IMR-90 (cell line): ENCODE data around the gene EPOP. TPM values are rescaled to one million over a fixed set of nuclear protein-coding genes. Genes with fewer than 3 reads are reported as not detected.
A peak's percentile ranks its signal among the peaks of the same experiment; 100 is the strongest.

ENCODE experiments used
- ATAC-seq: fragments of 200-7000 bp; cut with Tn5 transposase; 2 replicates; pipeline ENCODE4 v1.9.1; 2020; ENCODE audit warnings: low read depth, mild to moderate bottlenecking, moderate library complexity
- BruUV-seq: library from RNA; stranded (reverse); fragments of 400-500 nt; replicated peaks from 2 replicates; lab custom pipeline; 2021; lab: Mats Ljungman, UMichigan
- CTCF ChIA-PET: fragments of 300-600 bp; formaldehyde crosslinking; extraction: SDS; loops from one replicate; lab custom pipeline; 2021; ENCODE audit warnings: antibody characterized with exemption; lab: Yijun Ruan, JAX
- POLR2A ChIA-PET: fragments of 300-600 bp; sonication (Branson Sonifier 250); formaldehyde crosslinking; loops from one replicate; lab custom pipeline; 2022; ENCODE audit warnings: antibody characterized with exemption; ENCODE audit not compliant: unreplicated experiment; lab: Charles Lee
- DNase-seq: peaks from one replicate; pipeline ENCODE4 v3.0.0; 2013
- H2AFZ ChIP-seq: replicated peaks from 2 replicates; pipeline ENCODE3; 2013; ENCODE audit warnings: low read length, mild to moderate bottlenecking; ENCODE audit not compliant: poor library complexity
- H2AK5ac ChIP-seq: 2 replicates; pipeline ENCODE4 v1.6.1; 2013; ENCODE audit warnings: low read depth, low read length, inconsistent platforms
- H2AK9ac ChIP-seq: replicated peaks from 2 replicates; pipeline ENCODE3; 2013; ENCODE audit warnings: mild to moderate bottlenecking, low read depth, low read length, moderate library complexity; ENCODE audit not compliant: poor library complexity
- H2BK120ac ChIP-seq: 2 replicates; pipeline ENCODE4 v1.6.1; 2013; ENCODE audit warnings: low read depth, low read length, inconsistent platforms
- H2BK15ac ChIP-seq: 3 replicates; pipeline ENCODE4 v1.6.1; 2013; ENCODE audit warnings: low read depth, low read length, inconsistent platforms
- H2BK20ac ChIP-seq: 2 replicates; pipeline ENCODE4 v1.6.1; 2013; ENCODE audit warnings: low read depth, mild to moderate bottlenecking, inconsistent platforms, low read length, moderate library complexity
- H2BK5ac ChIP-seq: 2 replicates; pipeline ENCODE4 v1.6.1; 2013; ENCODE audit warnings: mild to moderate bottlenecking, low read depth, low read length, inconsistent platforms; ENCODE audit not compliant: poor library complexity, severe bottlenecking
- H3K14ac ChIP-seq: replicated peaks from 2 replicates; pipeline ENCODE4 v1.6.1; 2013; ENCODE audit warnings: low read depth, low read length, inconsistent platforms
- H3K18ac ChIP-seq: 2 replicates; pipeline ENCODE4 v1.6.1; 2013; ENCODE audit warnings: low read depth, low read length, control low read depth
- H3K23ac ChIP-seq: 2 replicates; pipeline ENCODE4 v1.6.1; 2013; ENCODE audit warnings: low read depth, low read length, inconsistent platforms
- H3K27ac ChIP-seq: 2 replicates; pipeline ENCODE4 v1.5.1; 2013; ENCODE audit warnings: mild to moderate bottlenecking, control low read depth, low read length; ENCODE audit not compliant: insufficient read depth
- H3K27me3 ChIP-seq: 2 replicates; pipeline ENCODE4 v1.6.1; 2013; ENCODE audit warnings: low read length; ENCODE audit not compliant: control insufficient read depth, insufficient read depth
- H3K36me3 ChIP-seq: 2 replicates; pipeline ENCODE4 v1.6.1; 2013; ENCODE audit warnings: low read length, mixed read lengths; ENCODE audit not compliant: control insufficient read depth, insufficient read depth
- H3K4ac ChIP-seq: 2 replicates; pipeline ENCODE4 v1.6.1; 2013; ENCODE audit warnings: low read depth, low read length, inconsistent platforms
- H3K4me1 ChIP-seq: 2 replicates; pipeline ENCODE4 v1.6.1; 2013; ENCODE audit warnings: low read length, mixed read lengths; ENCODE audit not compliant: control insufficient read depth, insufficient read depth
- H3K4me2 ChIP-seq: 2 replicates; pipeline ENCODE4 v1.6.1; 2013; ENCODE audit warnings: low read depth, mild to moderate bottlenecking, control low read depth, low read length, moderate library complexity
- H3K4me3 ChIP-seq: 2 replicates; pipeline ENCODE4 v1.5.1; 2013; ENCODE audit warnings: low read depth, mild to moderate bottlenecking, control low read depth, low read length, moderate library complexity; ENCODE audit not compliant: insufficient read depth
- H3K56ac ChIP-seq: 2 replicates; pipeline ENCODE4 v1.6.1; 2013; ENCODE audit warnings: low read length, inconsistent platforms; ENCODE audit not compliant: insufficient read depth; ENCODE audit errors: extremely low read depth
- H3K79me1 ChIP-seq, 2 experiments: 2 replicates each; pipeline ENCODE4 v1.6.1; 2013; ENCODE audit warnings: low read length in 2 of 2, inconsistent platforms in 1 of 2, low read depth in 1 of 2
- H3K9ac ChIP-seq: 2 replicates; pipeline ENCODE4 v1.6.1; 2013; ENCODE audit warnings: low read depth, low read length, control low read depth
- H3K9me1 ChIP-seq: 2 replicates; pipeline ENCODE4 v1.6.1; 2013; ENCODE audit warnings: low read length, inconsistent platforms; ENCODE audit not compliant: insufficient read depth
- H3K9me3 ChIP-seq: 2 replicates; pipeline ENCODE4 v1.6.1; 2013; ENCODE audit warnings: low read length; ENCODE audit not compliant: control insufficient read depth, insufficient read depth
- H4K20me1 ChIP-seq: 2 replicates; pipeline ENCODE4 v1.6.1; 2013; ENCODE audit warnings: low read length, inconsistent platforms; ENCODE audit not compliant: insufficient read depth
- H4K5ac ChIP-seq: 2 replicates; pipeline ENCODE4 v1.6.1; 2013; ENCODE audit warnings: mild to moderate bottlenecking, low read depth, low read length, control low read depth
- H4K8ac ChIP-seq, 2 experiments: 2 replicates each; pipeline ENCODE4 v1.6.1; 2013; ENCODE audit warnings: low read depth in 2 of 2, low read length in 2 of 2, control low read depth in 1 of 2, inconsistent platforms in 1 of 2
- H4K91ac ChIP-seq: 2 replicates; pipeline ENCODE4 v1.6.1; 2013; ENCODE audit warnings: low read depth, low read length, inconsistent platforms; ENCODE audit not compliant: insufficient read depth
- CHD1 ChIP-seq: IDR thresholded peaks from 2 replicates; pipeline ENCODE4 v1.6.1; 2012; ENCODE audit warnings: low read depth, low read length, improper control_type of control experiment
- ELK1 ChIP-seq: fragments of 150-350 bp; IDR thresholded peaks from 2 replicates; pipeline ENCODE4 v1.6.1; 2016; ENCODE audit warnings: low read depth, mild to moderate bottlenecking, low read length, moderate library complexity, borderline replicate concordance
- NFE2L2 ChIP-seq: fragments of 150-350 bp; IDR thresholded peaks from 2 replicates; pipeline ENCODE4 v1.6.1; 2016; ENCODE audit warnings: low read depth, mild to moderate bottlenecking, low read length
- SMC3 ChIP-seq: fragments of 150-350 bp; IDR thresholded peaks from 2 replicates; pipeline ENCODE4 v1.6.1; 2016; ENCODE audit warnings: low read depth, mild to moderate bottlenecking, antibody characterized with exemption, low read length, moderate library complexity
- USF2 ChIP-seq: fragments of 150-350 bp; IDR thresholded peaks from 2 replicates; pipeline ENCODE4 v1.6.1; 2017; ENCODE audit warnings: mild to moderate bottlenecking, antibody characterized with exemption, low read length, low read depth
- WGBS, 2 experiments: methylation state at CpG; one replicate each; pipeline versions ENCODE4 v1.1.5 to v1.1.7; 2013; ENCODE audit warnings: missing lambda C conversion rate in 2 of 2; ENCODE audit not compliant: insufficient read length in 1 of 2; ENCODE audit errors: extremely low coverage in 2 of 2; 5-methylcytosine and 5-hydroxymethylcytosine counted together
- dilution Hi-C: fragments of 300-500 bp; cut with HindIII; formaldehyde crosslinking; loops from one replicate; pipeline ENCODE4 v1.14.3; 2018; ENCODE audit warnings: low sequenced_read_pairs; ENCODE audit not compliant: unreplicated experiment
- in situ Hi-C: fragments of 300-500 bp; cut with MboI; formaldehyde crosslinking; loops from 3 replicates; pipeline ENCODE4 v1.14.3; 2019; ENCODE audit warnings: low sequenced_read_pairs, inconsistent platforms, mixed read lengths
- intact Hi-C: fragments of 100-400 bp; cut with micrococcal nuclease; formaldehyde crosslinking; loops from 2 replicates; pipeline ENCODE4 v1.10.0; 2022
- polyA plus RNA-seq, 3 experiments: library from polyadenylated mRNA; depleted of rRNA; stranded (reverse); fragments of >200 nt; gene quantifications; 2 replicates each; pipeline ENCODE4 v1.2.3, GENCODE V29; 2012; ENCODE audit warnings: low replicate concordance in 1 of 3
- total RNA-seq: library from RNA; depleted of rRNA; stranded (reverse); fragments of >200 nt; gene quantifications from 2 replicates; pipeline ENCODE4 v1.2.3, GENCODE V29; 2012

Gene EPOP
- total and polyA plus RNA-seq, 2 of the 4 experiments (the other 2 are of a cell fraction): 0.36 to 0.82 TPM

GRCh38 chr17:38628441-38628840 is 46.3 kb downstream of the EPOP start:
- ATAC-seq (no peak), DNase-seq (peak; percentile 6)
- Histone ChIP-seq H3K4me3 (no peak overlapping the region), H2BK120ac (no peak overlapping the region), H3K9ac (no peak overlapping the region), H3K14ac (no peak overlapping the region), H3K9me3 (no peaks in the 10 kb centered on the region), H2BK20ac (no peak overlapping the region), H3K4me1 (no peaks in the 10 kb centered on the region), H2AFZ (no peak overlapping the region), H2BK15ac (no peak overlapping the region), H3K4me2 (no peak overlapping the region), H2AK9ac (no peak overlapping the region), H2BK5ac (no peak overlapping the region), H3K27me3 (peaks cover 11% of the 10 kb centered on the region), H4K8ac (no peak overlapping the region), H2AK5ac (no peak overlapping the region), H3K9me1 (no peaks in the 10 kb centered on the region), H3K36me3 (no peaks in the 10 kb centered on the region), H4K91ac (no peak overlapping the region), H4K20me1 (no peaks in the 10 kb centered on the region), H3K56ac (no peak overlapping the region), H3K27ac (no peak overlapping the region), H3K79me1 (no peaks in the 10 kb centered on the region), H4K5ac (no peak overlapping the region), H3K23ac (no peak overlapping the region), H3K4ac (no peak overlapping the region), H3K18ac (no peak overlapping the region)
- intact Hi-C loops (no loop called here), in situ Hi-C loops (no loop called here), dilution Hi-C loops (no loop called here)
- ChIA-PET CTCF (no interaction called here), POLR2A (no interaction called here)
- no TSS peak for BruUV-seq
- TF ChIP-seq SMC3: no peak
- 0 out of 2 replicates have a peak, but pooled peaks have one; percentile 32 for TF ChIP-seq USF2
- no peak for TF ChIP-seq ELK1
- TF ChIP-seq NFE2L2: no peak
- no peak for TF ChIP-seq CHD1
- no CpG with 5 or more reads among the region's 3 CpGs for WGBS, 2 experiments
